IMR-90 (cell line): ENCODE data around the gene DUSP9. TPM values are rescaled to one million over a fixed set of nuclear protein-coding genes. Genes with fewer than 3 reads are reported as not detected.

Experiments
- ATAC-seq: fragments of 200-7000 bp; cut with Tn5 transposase; 2 replicates; pipeline ENCODE4 v1.9.1; 2020; ENCODE audit warnings: low read depth, mild to moderate bottlenecking, moderate library complexity
- BruUV-seq: library from RNA; stranded (reverse); fragments of 400-500 nt; replicated peaks from 2 replicates; lab custom pipeline; 2021; lab: Mats Ljungman, UMichigan
- CTCF ChIA-PET: fragments of 300-600 bp; formaldehyde crosslinking; extraction: SDS; loops from one replicate; lab custom pipeline; 2021; ENCODE audit warnings: antibody characterized with exemption; lab: Yijun Ruan, JAX
- POLR2A ChIA-PET: fragments of 300-600 bp; sonication (Branson Sonifier 250); formaldehyde crosslinking; loops from one replicate; lab custom pipeline; 2022; ENCODE audit warnings: antibody characterized with exemption; ENCODE audit not compliant: unreplicated experiment; lab: Charles Lee
- DNase-seq: peaks from one replicate; pipeline ENCODE4 v3.0.0; 2013
- H2AFZ ChIP-seq: replicated peaks from 2 replicates; pipeline ENCODE3; 2013; ENCODE audit warnings: low read length, mild to moderate bottlenecking; ENCODE audit not compliant: poor library complexity
- H2AK5ac ChIP-seq: 2 replicates; pipeline ENCODE4 v1.6.1; 2013; ENCODE audit warnings: low read depth, low read length, inconsistent platforms
- H2AK9ac ChIP-seq: replicated peaks from 2 replicates; pipeline ENCODE3; 2013; ENCODE audit warnings: mild to moderate bottlenecking, low read depth, low read length, moderate library complexity; ENCODE audit not compliant: poor library complexity
- H2BK120ac ChIP-seq: 2 replicates; pipeline ENCODE4 v1.6.1; 2013; ENCODE audit warnings: low read depth, low read length, inconsistent platforms
- H2BK15ac ChIP-seq: 3 replicates; pipeline ENCODE4 v1.6.1; 2013; ENCODE audit warnings: low read depth, low read length, inconsistent platforms
- H2BK20ac ChIP-seq: 2 replicates; pipeline ENCODE4 v1.6.1; 2013; ENCODE audit warnings: low read depth, mild to moderate bottlenecking, inconsistent platforms, low read length, moderate library complexity
- H2BK5ac ChIP-seq: 2 replicates; pipeline ENCODE4 v1.6.1; 2013; ENCODE audit warnings: mild to moderate bottlenecking, low read depth, low read length, inconsistent platforms; ENCODE audit not compliant: poor library complexity, severe bottlenecking
- H3K14ac ChIP-seq: replicated peaks from 2 replicates; pipeline ENCODE4 v1.6.1; 2013; ENCODE audit warnings: low read depth, low read length, inconsistent platforms
- H3K18ac ChIP-seq: 2 replicates; pipeline ENCODE4 v1.6.1; 2013; ENCODE audit warnings: low read depth, low read length, control low read depth
- H3K23ac ChIP-seq: 2 replicates; pipeline ENCODE4 v1.6.1; 2013; ENCODE audit warnings: low read depth, low read length, inconsistent platforms
- H3K27ac ChIP-seq: 2 replicates; pipeline ENCODE4 v1.5.1; 2013; ENCODE audit warnings: mild to moderate bottlenecking, control low read depth, low read length; ENCODE audit not compliant: insufficient read depth
- H3K27me3 ChIP-seq: 2 replicates; pipeline ENCODE4 v1.6.1; 2013; ENCODE audit warnings: low read length; ENCODE audit not compliant: control insufficient read depth, insufficient read depth
- H3K36me3 ChIP-seq: 2 replicates; pipeline ENCODE4 v1.6.1; 2013; ENCODE audit warnings: low read length, mixed read lengths; ENCODE audit not compliant: control insufficient read depth, insufficient read depth
- H3K4ac ChIP-seq: 2 replicates; pipeline ENCODE4 v1.6.1; 2013; ENCODE audit warnings: low read depth, low read length, inconsistent platforms
- H3K4me1 ChIP-seq: 2 replicates; pipeline ENCODE4 v1.6.1; 2013; ENCODE audit warnings: low read length, mixed read lengths; ENCODE audit not compliant: control insufficient read depth, insufficient read depth
- H3K4me2 ChIP-seq: 2 replicates; pipeline ENCODE4 v1.6.1; 2013; ENCODE audit warnings: low read depth, mild to moderate bottlenecking, control low read depth, low read length, moderate library complexity
- H3K4me3 ChIP-seq: 2 replicates; pipeline ENCODE4 v1.5.1; 2013; ENCODE audit warnings: low read depth, mild to moderate bottlenecking, control low read depth, low read length, moderate library complexity; ENCODE audit not compliant: insufficient read depth
- H3K56ac ChIP-seq: 2 replicates; pipeline ENCODE4 v1.6.1; 2013; ENCODE audit warnings: low read length, inconsistent platforms; ENCODE audit not compliant: insufficient read depth; ENCODE audit errors: extremely low read depth
- H3K79me1 ChIP-seq, 2 experiments: 2 replicates each; pipeline ENCODE4 v1.6.1; 2013; ENCODE audit warnings: low read length in 2 of 2, inconsistent platforms in 1 of 2, low read depth in 1 of 2
- H3K9ac ChIP-seq: 2 replicates; pipeline ENCODE4 v1.6.1; 2013; ENCODE audit warnings: low read depth, low read length, control low read depth
- H3K9me1 ChIP-seq: 2 replicates; pipeline ENCODE4 v1.6.1; 2013; ENCODE audit warnings: low read length, inconsistent platforms; ENCODE audit not compliant: insufficient read depth
- H3K9me3 ChIP-seq: 2 replicates; pipeline ENCODE4 v1.6.1; 2013; ENCODE audit warnings: low read length; ENCODE audit not compliant: control insufficient read depth, insufficient read depth
- H4K20me1 ChIP-seq: 2 replicates; pipeline ENCODE4 v1.6.1; 2013; ENCODE audit warnings: low read length, inconsistent platforms; ENCODE audit not compliant: insufficient read depth
- H4K5ac ChIP-seq: 2 replicates; pipeline ENCODE4 v1.6.1; 2013; ENCODE audit warnings: mild to moderate bottlenecking, low read depth, low read length, control low read depth
- H4K8ac ChIP-seq, 2 experiments: 2 replicates each; pipeline ENCODE4 v1.6.1; 2013; ENCODE audit warnings: low read depth in 2 of 2, low read length in 2 of 2, control low read depth in 1 of 2, inconsistent platforms in 1 of 2
- H4K91ac ChIP-seq: 2 replicates; pipeline ENCODE4 v1.6.1; 2013; ENCODE audit warnings: low read depth, low read length, inconsistent platforms; ENCODE audit not compliant: insufficient read depth
- BHLHE40 ChIP-seq: fragments of 150-350 bp; IDR thresholded peaks from 2 replicates; pipeline ENCODE4 v1.6.1; 2016; ENCODE audit warnings: mild to moderate bottlenecking, low read depth, low read length
- CTCF ChIP-seq: conservative IDR thresholded peaks from 2 replicates; pipeline ENCODE4 v1.5.1; 2012; ENCODE audit warnings: mild to moderate bottlenecking, low read depth, low read length, improper control_type of control experiment
- ELK1 ChIP-seq: fragments of 150-350 bp; IDR thresholded peaks from 2 replicates; pipeline ENCODE4 v1.6.1; 2016; ENCODE audit warnings: low read depth, mild to moderate bottlenecking, low read length, moderate library complexity, borderline replicate concordance
- FOS ChIP-seq: fragments of 150-350 bp; IDR thresholded peaks from 2 replicates; pipeline ENCODE4 v1.6.1; 2016; ENCODE audit warnings: low read depth, low read length
- MAFK ChIP-seq: IDR thresholded peaks from 2 replicates; pipeline ENCODE4 v1.6.1; 2012; ENCODE audit warnings: low read depth, low read length, improper control_type of control experiment
- MAZ ChIP-seq: IDR thresholded peaks from 2 replicates; pipeline ENCODE4 v1.6.1; 2012; ENCODE audit warnings: low read depth, mild to moderate bottlenecking, low read length, improper control_type of control experiment, moderate library complexity, borderline replicate concordance
- MXI1 ChIP-seq: IDR thresholded peaks from 2 replicates; pipeline ENCODE4 v1.6.1; 2012; ENCODE audit warnings: low read depth, mild to moderate bottlenecking, low read length, moderate library complexity, borderline replicate concordance
- NFE2L2 ChIP-seq: fragments of 150-350 bp; IDR thresholded peaks from 2 replicates; pipeline ENCODE4 v1.6.1; 2016; ENCODE audit warnings: low read depth, mild to moderate bottlenecking, low read length
- POLR2A ChIP-seq: IDR thresholded peaks from 2 replicates; pipeline ENCODE4 v1.6.1; 2012; ENCODE audit warnings: mild to moderate bottlenecking, low read depth, low read length
- RAD21 ChIP-seq: IDR thresholded peaks from 2 replicates; pipeline ENCODE4 v1.6.1; 2012; ENCODE audit warnings: low read length, improper control_type of control experiment
- RCOR1 ChIP-seq: IDR thresholded peaks from 2 replicates; pipeline ENCODE4 v1.6.1; 2012; ENCODE audit warnings: mild to moderate bottlenecking, low read length, improper control_type of control experiment; ENCODE audit not compliant: insufficient replicate concordance
- RFX5 ChIP-seq: IDR thresholded peaks from 2 replicates; pipeline ENCODE4 v1.8.0; 2012; ENCODE audit warnings: low read depth, mild to moderate bottlenecking, low read length, moderate library complexity
- SMC3 ChIP-seq: fragments of 150-350 bp; IDR thresholded peaks from 2 replicates; pipeline ENCODE4 v1.6.1; 2016; ENCODE audit warnings: low read depth, mild to moderate bottlenecking, antibody characterized with exemption, low read length, moderate library complexity
- WGBS, 2 experiments: methylation state at CpG; one replicate each; pipeline versions ENCODE4 v1.1.5 to v1.1.7; 2013; ENCODE audit warnings: missing lambda C conversion rate in 2 of 2; ENCODE audit not compliant: insufficient read length in 1 of 2; ENCODE audit errors: extremely low coverage in 2 of 2; 5-methylcytosine and 5-hydroxymethylcytosine counted together
- dilution Hi-C: fragments of 300-500 bp; cut with HindIII; formaldehyde crosslinking; loops from one replicate; pipeline ENCODE4 v1.14.3; 2018; ENCODE audit warnings: low sequenced_read_pairs; ENCODE audit not compliant: unreplicated experiment
- in situ Hi-C: fragments of 300-500 bp; cut with MboI; formaldehyde crosslinking; loops from 3 replicates; pipeline ENCODE4 v1.14.3; 2019; ENCODE audit warnings: low sequenced_read_pairs, inconsistent platforms, mixed read lengths
- intact Hi-C: fragments of 100-400 bp; cut with micrococcal nuclease; formaldehyde crosslinking; loops from 2 replicates; pipeline ENCODE4 v1.10.0; 2022
- polyA plus RNA-seq, 3 experiments: library from polyadenylated mRNA; depleted of rRNA; stranded (reverse); fragments of >200 nt; gene quantifications; 2 replicates each; pipeline ENCODE4 v1.2.3, GENCODE V29; 2012; ENCODE audit warnings: low replicate concordance in 1 of 3
- total RNA-seq: library from RNA; depleted of rRNA; stranded (reverse); fragments of >200 nt; gene quantifications from 2 replicates; pipeline ENCODE4 v1.2.3, GENCODE V29; 2012
- TF ChIP-seq, protein P1 (sequence below): fragments of 150-350 bp; IDR thresholded peaks from 2 replicates; pipeline ENCODE4 v1.6.1; 2017; ENCODE audit warnings: mild to moderate bottlenecking, antibody characterized with exemption, low read length, low read depth

Gene DUSP9
- total and polyA plus RNA-seq, 2 of the 4 experiments (the other 2 are of a cell fraction): under 0.01 to 0.09 TPM

- ChIA-PET CTCF (no interaction called here), POLR2A (no interaction called here)
- H2AK5ac ChIP-seq: no peak overlapping the region
- no peak overlapping the region for H2AK9ac ChIP-seq
- no peak overlapping the region for H3K18ac ChIP-seq
- H3K4me1 ChIP-seq: no peaks in the 10 kb centered on the region
- intact Hi-C loops: no loop called here
- H2AFZ ChIP-seq: no peak overlapping the region
- H2BK120ac ChIP-seq: no peak overlapping the region
- H4K20me1 ChIP-seq: no peaks in the 10 kb centered on the region
- BruUV-seq: no TSS peak
- H2BK15ac ChIP-seq: no peak overlapping the region
- no peak overlapping the region for H2BK20ac ChIP-seq
- ATAC-seq: no peak
- H3K14ac ChIP-seq: no peak overlapping the region
- WGBS, 2 experiments: 61% methylated on average over 10 of the region's 35 CpGs; no CpG with 5 or more reads in 1 of the 2 experiments
- no peak overlapping the region for H4K5ac ChIP-seq
- dilution Hi-C loops: no loop called here
- peaks cover 27% of the 10 kb centered on the region for H3K27me3 ChIP-seq
- in situ Hi-C loops: no loop called here
- no peak overlapping the region for H3K9ac ChIP-seq
- H4K8ac ChIP-seq: no peak overlapping the region
- H3K79me1 ChIP-seq: no peaks in the 10 kb centered on the region
- H3K23ac ChIP-seq: no peak overlapping the region
- H3K4me3 ChIP-seq: no peak overlapping the region
- no peaks in the 10 kb centered on the region for H3K9me1 ChIP-seq
- no peaks in the 10 kb centered on the region for H3K36me3 ChIP-seq
- no peak overlapping the region for H3K56ac ChIP-seq
- TF ChIP-seq SMC3 (no peak), RFX5 (no peak), FOS (no peak), RCOR1 (no peak), CTCF (no peak), RAD21 (no peak), MXI1 (no peak), MAZ (no peak), NFE2L2 (no peak), MAFK (no peak), POLR2A (no peak), BHLHE40 (no peak), ELK1 (no peak)
- TF ChIP-seq, protein P1, sequence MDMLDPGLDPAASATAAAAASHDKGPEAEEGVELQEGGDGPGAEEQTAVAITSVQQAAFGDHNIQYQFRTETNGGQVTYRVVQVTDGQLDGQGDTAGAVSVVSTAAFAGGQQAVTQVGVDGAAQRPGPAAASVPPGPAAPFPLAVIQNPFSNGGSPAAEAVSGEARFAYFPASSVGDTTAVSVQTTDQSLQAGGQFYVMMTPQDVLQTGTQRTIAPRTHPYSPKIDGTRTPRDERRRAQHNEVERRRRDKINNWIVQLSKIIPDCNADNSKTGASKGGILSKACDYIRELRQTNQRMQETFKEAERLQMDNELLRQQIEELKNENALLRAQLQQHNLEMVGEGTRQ: no peak
- H2BK5ac ChIP-seq: no peak overlapping the region
- H3K27ac ChIP-seq: no peak overlapping the region
- H3K4ac ChIP-seq: no peak overlapping the region
- no peak for DNase-seq
- no peak overlapping the region for H3K4me2 ChIP-seq
- peaks cover 6% of the 10 kb centered on the region for H3K9me3 ChIP-seq
- no peak overlapping the region for H4K91ac ChIP-seq
These were observed 19.9 kb upstream of the DUSP9 start for GRCh38 chrX:153626863-153627674.
